Suprapubic skin (tissue), 4 donors: Measurements from ENCODE around the gene NUDT3. TPM values are rescaled to one million over a fixed set of nuclear protein-coding genes. Genes with fewer than 3 reads are reported as not detected.

Experiments
- DNase-seq, 2 donors: peaks; one replicate each; pipeline ENCODE4 v3.0.0-alpha.2; 2019; ENCODE audit warnings: low spot score in 2 of 2
- H3K27ac ChIP-seq: fragments of 200-600 bp; sonication (generic); one replicate; pipeline ENCODE4 v1.5.1; 2019
- H3K27me3 ChIP-seq: fragments of 200-600 bp; sonication (generic); one replicate; pipeline ENCODE4 v1.5.1; 2019
- H3K36me3 ChIP-seq: fragments of 200-600 bp; sonication (generic); one replicate; pipeline ENCODE4 v1.5.1; 2019
- H3K4me1 ChIP-seq: fragments of 200-600 bp; sonication (generic); one replicate; pipeline ENCODE4 v1.5.1; 2019
- H3K4me3 ChIP-seq: fragments of 200-600 bp; sonication (generic); one replicate; pipeline ENCODE4 v1.5.1; 2019; ENCODE audit warnings: mild to moderate bottlenecking
- H3K9me3 ChIP-seq: fragments of 200-600 bp; sonication (generic); one replicate; pipeline ENCODE4 v1.5.1; 2019
- EP300 ChIP-seq: sonication (generic); formaldehyde crosslinking; IDR thresholded peaks from one replicate; pipeline ENCODE4 v1.6.1; 2017; ENCODE audit warnings: antibody characterized with exemption
- POLR2A ChIP-seq, 2 donors: fragments of 450-650 bp; IDR thresholded peaks; one replicate each; pipeline ENCODE4 v1.6.1; 2017; ENCODE audit warnings: antibody characterized with exemption in 2 of 2, mild to moderate bottlenecking in 2 of 2, moderate library complexity in 2 of 2
- POLR2AphosphoS5 ChIP-seq, 3 donors: sonication (generic); formaldehyde crosslinking; IDR thresholded peaks; one replicate each; pipeline ENCODE4 v1.6.1; 2017; ENCODE audit warnings: antibody characterized with exemption in 3 of 3
- WGBS: methylation state at CpG from one replicate; pipeline ENCODE4 v1.1.5; 2018; 5-methylcytosine and 5-hydroxymethylcytosine counted together
- total RNA-seq, 4 donors: library from RNA; depleted of rRNA; stranded (reverse); fragments of >200 nt; gene quantifications; one replicate each; pipeline ENCODE4 v1.1.0, GENCODE V29; 2016
- TF ChIP-seq, protein P1 (sequence below), 2 donors: fragments of 200-600 bp in 1 of 2; fragments of 450-650 bp in 1 of 2; sonication (generic) in 1 of 2; IDR thresholded peaks; one replicate each; pipeline ENCODE4 v1.5.1; 2016 to 2019; ENCODE audit warnings: antibody characterized with exemption in 2 of 2, mild to moderate bottlenecking in 1 of 2, moderate library complexity in 1 of 2

Gene NUDT3
- total RNA-seq, 4 donors from 2014 or later, result 23.2 to 34.6 (median 28.0) TPM

DNA sequence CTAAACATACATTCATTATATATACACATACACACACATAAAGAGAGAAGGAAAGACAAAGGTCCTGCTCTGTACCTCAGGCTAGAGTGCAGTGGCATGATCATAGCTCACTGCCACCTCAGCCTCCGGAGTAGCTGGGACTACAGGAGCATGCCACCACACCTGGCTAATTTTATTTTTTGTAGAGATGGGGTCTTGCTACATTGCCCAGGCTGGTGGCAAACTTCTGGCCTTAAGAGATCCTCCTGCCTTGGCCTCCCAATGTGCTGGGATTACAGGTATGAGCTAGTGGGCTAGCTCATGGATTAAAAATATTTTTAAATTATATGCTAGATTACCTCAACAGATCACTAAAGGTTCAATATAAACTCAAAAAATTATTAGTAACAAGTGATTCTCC, 30.3 kb downstream of the NUDT3 start:
- Histone ChIP-seq H3K27ac (no peak overlapping the region), H3K4me3 (no peak overlapping the region), H3K4me1 (peaks cover 16% of the 10 kb centered on the region), H3K27me3 (no peaks in the 10 kb centered on the region), H3K9me3 (no peaks in the 10 kb centered on the region), H3K36me3 (no peaks in the 10 kb centered on the region)
- no peak for TF ChIP-seq POLR2A (IDR thresholded peaks at IDR 0.05)
- no peak for TF ChIP-seq EP300
- TF ChIP-seq, protein P1, sequence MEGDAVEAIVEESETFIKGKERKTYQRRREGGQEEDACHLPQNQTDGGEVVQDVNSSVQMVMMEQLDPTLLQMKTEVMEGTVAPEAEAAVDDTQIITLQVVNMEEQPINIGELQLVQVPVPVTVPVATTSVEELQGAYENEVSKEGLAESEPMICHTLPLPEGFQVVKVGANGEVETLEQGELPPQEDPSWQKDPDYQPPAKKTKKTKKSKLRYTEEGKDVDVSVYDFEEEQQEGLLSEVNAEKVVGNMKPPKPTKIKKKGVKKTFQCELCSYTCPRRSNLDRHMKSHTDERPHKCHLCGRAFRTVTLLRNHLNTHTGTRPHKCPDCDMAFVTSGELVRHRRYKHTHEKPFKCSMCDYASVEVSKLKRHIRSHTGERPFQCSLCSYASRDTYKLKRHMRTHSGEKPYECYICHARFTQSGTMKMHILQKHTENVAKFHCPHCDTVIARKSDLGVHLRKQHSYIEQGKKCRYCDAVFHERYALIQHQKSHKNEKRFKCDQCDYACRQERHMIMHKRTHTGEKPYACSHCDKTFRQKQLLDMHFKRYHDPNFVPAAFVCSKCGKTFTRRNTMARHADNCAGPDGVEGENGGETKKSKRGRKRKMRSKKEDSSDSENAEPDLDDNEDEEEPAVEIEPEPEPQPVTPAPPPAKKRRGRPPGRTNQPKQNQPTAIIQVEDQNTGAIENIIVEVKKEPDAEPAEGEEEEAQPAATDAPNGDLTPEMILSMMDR (IDR thresholded peaks at IDR 0.05), result no peak
- TF ChIP-seq POLR2AphosphoS5 (IDR thresholded peaks at IDR 0.05), result no peak
- WGBS, result 82% methylated on average over 1 of the region's 1 CpG
- DNase-seq, result no peak

DNA sequence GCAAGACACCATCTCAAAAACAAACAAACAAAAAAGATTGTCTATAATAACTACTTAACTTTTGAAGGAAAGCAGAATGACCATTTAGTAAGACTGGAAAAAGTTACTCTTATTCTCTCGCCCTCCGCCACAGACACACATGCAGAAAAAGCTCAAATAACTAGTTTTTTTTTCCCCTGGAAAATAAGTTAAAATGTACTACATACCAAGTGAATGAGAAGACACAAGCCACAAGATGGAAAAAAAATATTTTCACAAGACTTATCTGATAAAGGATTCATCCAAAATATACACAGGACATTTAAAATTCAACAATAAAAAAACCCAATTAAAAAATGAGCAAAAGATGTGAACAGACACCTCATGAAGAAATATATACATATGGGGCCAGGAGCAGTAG, 31.9 kb downstream of the NUDT3 start:
- H3K4me3 ChIP-seq, result no peak overlapping the region
- no peaks in the 10 kb centered on the region for H3K9me3 ChIP-seq
- no peak overlapping the region for H3K27ac ChIP-seq
- peaks cover 16% of the 10 kb centered on the region for H3K4me1 ChIP-seq
- H3K27me3 ChIP-seq, result no peaks in the 10 kb centered on the region
- H3K36me3 ChIP-seq, result no peaks in the 10 kb centered on the region
- DNase-seq, result no peak
- 83% methylated on average over 2 of the region's 2 CpGs for WGBS
- TF ChIP-seq POLR2A (IDR thresholded peaks at IDR 0.05) (no peak), POLR2AphosphoS5 (IDR thresholded peaks at IDR 0.05) (no peak), EP300 (no peak)
- TF ChIP-seq, protein P1 (IDR thresholded peaks at IDR 0.05), result no peak

- DNase-seq, result no peak
- Histone ChIP-seq H3K4me3 (no peak overlapping the region), H3K27me3 (no peaks in the 10 kb centered on the region), H3K4me1 (peaks cover 16% of the 10 kb centered on the region), H3K27ac (no peak overlapping the region), H3K9me3 (no peaks in the 10 kb centered on the region), H3K36me3 (no peaks in the 10 kb centered on the region)
- 57% methylated on average over 2 of the region's 2 CpGs for WGBS
- TF ChIP-seq, protein P1 (IDR thresholded peaks at IDR 0.05), result no peak
- TF ChIP-seq POLR2AphosphoS5 (IDR thresholded peaks at IDR 0.05), result no peak
- no peak for TF ChIP-seq EP300
- TF ChIP-seq POLR2A (IDR thresholded peaks at IDR 0.05), result no peak
Measured at GRCh38 chr6:34359418-34360158, 32.9 kb downstream of the NUDT3 start.

DNA sequence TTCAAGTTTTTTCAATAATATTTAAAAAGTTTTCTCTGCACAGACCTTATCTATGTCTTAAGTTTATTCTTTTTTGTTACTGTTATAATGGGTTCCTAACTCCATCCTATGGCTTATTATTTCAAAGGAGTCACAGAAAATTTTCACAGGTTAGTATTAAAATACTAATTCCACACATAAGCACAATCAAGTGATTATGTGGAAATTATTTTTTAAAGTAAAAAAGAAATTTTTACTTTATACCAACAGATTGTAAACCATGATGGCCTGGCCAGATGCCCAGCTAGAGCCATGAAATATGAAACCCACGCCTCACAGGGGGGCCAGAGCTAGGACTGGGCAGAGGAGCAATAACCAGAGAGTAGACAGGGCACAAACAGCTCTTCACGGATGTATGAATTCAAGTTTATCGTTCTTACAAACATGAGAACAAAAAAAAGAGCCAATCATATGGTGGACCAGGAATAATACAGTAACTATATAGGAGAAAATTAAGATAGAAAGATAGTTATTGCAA, 34.0 kb downstream of the NUDT3 start:
- no peak for DNase-seq
- Histone ChIP-seq H3K4me3 (no peak overlapping the region), H3K9me3 (no peaks in the 10 kb centered on the region), H3K27me3 (no peaks in the 10 kb centered on the region), H3K27ac (no peak overlapping the region), H3K4me1 (peaks cover 19% of the 10 kb centered on the region), H3K36me3 (no peaks in the 10 kb centered on the region)
- WGBS, result 56% methylated on average over 3 of the region's 3 CpGs
- TF ChIP-seq EP300 (no peak), POLR2A (IDR thresholded peaks at IDR 0.05) (no peak), POLR2AphosphoS5 (IDR thresholded peaks at IDR 0.05) (no peak)
- TF ChIP-seq, protein P1 (IDR thresholded peaks at IDR 0.05), result no peak

- H3K9me3 ChIP-seq, result no peaks in the 10 kb centered on the region
- WGBS, result 50% methylated on average over 1 of the region's 1 CpG
- H3K27me3 ChIP-seq, result no peaks in the 10 kb centered on the region
- H3K27ac ChIP-seq, result no peak overlapping the region
- no peaks in the 10 kb centered on the region for H3K36me3 ChIP-seq
- no peak overlapping the region for H3K4me3 ChIP-seq
- TF ChIP-seq EP300, result no peak
- no peak for TF ChIP-seq POLR2AphosphoS5 (IDR thresholded peaks at IDR 0.05)
- TF ChIP-seq POLR2A (IDR thresholded peaks at IDR 0.05), result no peak
- TF ChIP-seq, protein P1 (IDR thresholded peaks at IDR 0.05), result no peak
- H3K4me1 ChIP-seq, result peaks cover 16% of the 10 kb centered on the region
- no peak for DNase-seq
Measured at GRCh38 chr6:34357937-34358336, 34.5 kb downstream of the NUDT3 start.
